Astrocyte (in vitro differentiated cells and primary cell): ENCODE results near the gene SNX11.

Experiments
- EZH2 ChIP-seq: IDR thresholded peaks from 2 replicates; pipeline ENCODE4 v1.6.1; 2012; ENCODE audit warnings: mild to moderate bottlenecking, low read length, inconsistent platforms; ENCODE audit not compliant: insufficient read depth
- TF ChIP-seq, protein P1 (sequence below): IDR thresholded peaks from 2 replicates; pipeline ENCODE4 v1.5.1; 2011; ENCODE audit warnings: low read depth, mild to moderate bottlenecking, inconsistent platforms, low read length, moderate library complexity; ENCODE audit not compliant: insufficient read depth

DNA sequence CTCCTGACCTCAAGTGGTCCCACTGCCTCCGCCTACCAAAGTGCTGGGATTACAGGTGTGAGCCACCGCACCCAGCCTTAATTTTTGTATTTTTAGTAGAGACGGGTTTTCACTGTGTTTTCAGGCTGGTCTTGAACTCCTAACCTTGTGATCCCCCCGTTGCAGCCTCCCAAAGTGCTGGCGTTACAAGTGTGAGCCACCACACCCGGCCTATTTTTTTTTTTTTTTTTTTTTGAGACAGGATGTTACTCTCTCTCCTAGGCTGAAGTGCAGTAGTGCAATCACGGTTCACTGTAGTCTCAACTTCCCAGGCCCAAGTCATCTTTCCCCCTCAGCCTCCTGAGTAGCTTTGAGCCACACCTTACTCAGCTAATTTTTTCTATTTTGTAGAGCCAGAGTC lies 3.1 kb upstream of the SNX11 start:
- TF ChIP-seq, protein P1, sequence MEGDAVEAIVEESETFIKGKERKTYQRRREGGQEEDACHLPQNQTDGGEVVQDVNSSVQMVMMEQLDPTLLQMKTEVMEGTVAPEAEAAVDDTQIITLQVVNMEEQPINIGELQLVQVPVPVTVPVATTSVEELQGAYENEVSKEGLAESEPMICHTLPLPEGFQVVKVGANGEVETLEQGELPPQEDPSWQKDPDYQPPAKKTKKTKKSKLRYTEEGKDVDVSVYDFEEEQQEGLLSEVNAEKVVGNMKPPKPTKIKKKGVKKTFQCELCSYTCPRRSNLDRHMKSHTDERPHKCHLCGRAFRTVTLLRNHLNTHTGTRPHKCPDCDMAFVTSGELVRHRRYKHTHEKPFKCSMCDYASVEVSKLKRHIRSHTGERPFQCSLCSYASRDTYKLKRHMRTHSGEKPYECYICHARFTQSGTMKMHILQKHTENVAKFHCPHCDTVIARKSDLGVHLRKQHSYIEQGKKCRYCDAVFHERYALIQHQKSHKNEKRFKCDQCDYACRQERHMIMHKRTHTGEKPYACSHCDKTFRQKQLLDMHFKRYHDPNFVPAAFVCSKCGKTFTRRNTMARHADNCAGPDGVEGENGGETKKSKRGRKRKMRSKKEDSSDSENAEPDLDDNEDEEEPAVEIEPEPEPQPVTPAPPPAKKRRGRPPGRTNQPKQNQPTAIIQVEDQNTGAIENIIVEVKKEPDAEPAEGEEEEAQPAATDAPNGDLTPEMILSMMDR = no peak
- no peak for TF ChIP-seq EZH2
